ENCODE measurements around the gene THSD7B.

GRCh38 chr2:137655814-137656213, 890.5 kb downstream of the THSD7B start:
- TF ChIP-seq CTCF (conservative IDR thresholded peaks at IDR 0.05 in 1 of 2, IDR thresholded peaks at IDR 0.05 in 1 of 2; ENCODE audit: extremely low read depth in 1 of 2, insufficient read depth in 1 of 2, low read depth in 1 of 2, low read length in 2 of 2) (no peak), EZH2 (IDR thresholded peaks at IDR 0.05; ENCODE audit: borderline replicate concordance, low read length) (no peak)

Data from mammary epithelial cell (primary cell).